Cardiac muscle cell (in vitro differentiated cells and primary cell): ENCODE results near the gene TRAPPC6A. TPM values are rescaled to one million over a fixed set of nuclear protein-coding genes. Genes with fewer than 3 reads are reported as not detected.

Experiments
- DNase-seq, 2 donors: peaks; one replicate each; pipeline versions ENCODE4 v3.0.0 to v3.0.0-alpha.2; 2010 to 2017; ENCODE audit warnings: low read depth in 1 of 2, low spot score in 1 of 2
- H3K27ac ChIP-seq: fragments of 200-600 bp; sonication (generic); 2 replicates; pipeline ENCODE4 v1.5.1; 2016
- H3K27me3 ChIP-seq: fragments of 200-600 bp; sonication (generic); 2 replicates; pipeline ENCODE4 v1.6.0; 2016; ENCODE audit warnings: control low read depth
- H3K36me3 ChIP-seq: fragments of 200-600 bp; sonication (generic); 2 replicates; pipeline ENCODE4 v1.5.1; 2016; ENCODE audit warnings: control low read depth
- H3K4me1 ChIP-seq: fragments of 200-600 bp; sonication (generic); 2 replicates; pipeline ENCODE4 v1.8.1; 2017; ENCODE audit warnings: low read depth, mild to moderate bottlenecking, mixed run types
- H3K4me3 ChIP-seq: fragments of 200-600 bp; sonication (generic); 2 replicates; pipeline ENCODE4 v1.5.1; 2016; ENCODE audit warnings: mild to moderate bottlenecking
- H3K9me3 ChIP-seq: fragments of 200-600 bp; sonication (generic); 2 replicates; pipeline ENCODE4 v1.5.1; 2017; ENCODE audit warnings: low read depth, mild to moderate bottlenecking, control low read depth
- CTCF ChIP-seq: IDR thresholded peaks from 2 replicates; pipeline ENCODE4 v1.5.1; 2012; ENCODE audit warnings: low read depth, mild to moderate bottlenecking, low read length
- polyA plus RNA-seq: library from polyadenylated mRNA; unstranded; fragments of >200 nt; fragmentation: Nextera tagmentation; extraction: Ambion mirVana; gene quantifications from 2 replicates; pipeline ENCODE4 v1.2.1, GENCODE V29; 2016
- total RNA-seq: library from RNA; depleted of rRNA; stranded (reverse); fragments of >200 nt; gene quantifications from 2 replicates; pipeline ENCODE4 v1.2.3, GENCODE V29; 2016

The TRAPPC6A gene
- total and polyA plus RNA-seq, 2 experiments from 2014 or later: 123 to 155 TPM

- H3K27ac ChIP-seq: no peak overlapping the region
- peak; percentile 74 for TF ChIP-seq CTCF
- H3K4me1 ChIP-seq: no peaks in the 10 kb centered on the region
- no peaks in the 10 kb centered on the region for H3K9me3 ChIP-seq
- H3K27me3 ChIP-seq: no peaks in the 10 kb centered on the region
- peak; percentile 56 to 80 for DNase-seq
- H3K4me3 ChIP-seq: no peak overlapping the region
- H3K36me3 ChIP-seq: no peaks in the 10 kb centered on the region
Observed at GRCh38 chr19:45161738-45162607, 16.1 kb downstream of the TRAPPC6A start.

GRCh38 chr19:45160870-45161737 lies 16.9 kb downstream of the TRAPPC6A start, which contains the start of gene NKPD1:
NKPD1 (minus strand) TSS chr19:45160982; CDS start chr19:45160150, 832 bp downstream.
- Histone ChIP-seq H3K36me3 (no peaks in the 10 kb centered on the region), H3K27me3 (no peaks in the 10 kb centered on the region), H3K4me3 (no peak within 1 kb of the TSS), H3K9me3 (no peaks in the 10 kb centered on the region), H3K4me1 (no peaks in the 10 kb centered on the region), H3K27ac (no peak within 1 kb of the TSS)
- TF ChIP-seq CTCF: no peak
- no peak for DNase-seq

- no peak for TF ChIP-seq CTCF
- no peak for DNase-seq
- Histone ChIP-seq H3K36me3 (no peaks in the 10 kb centered on the region), H3K9me3 (no peaks in the 10 kb centered on the region), H3K27me3 (no peaks in the 10 kb centered on the region), H3K4me3 (no peak overlapping the region), H3K4me1 (no peaks in the 10 kb centered on the region), H3K27ac (no peak overlapping the region)
Observed at GRCh38 chr19:45159971-45160324, 18.1 kb downstream of the TRAPPC6A start.

- no peaks in the 10 kb centered on the region for H3K9me3 ChIP-seq
- no peak for DNase-seq
- no peak for TF ChIP-seq CTCF
- no peak overlapping the region for H3K27ac ChIP-seq
- peaks cover 1% of the 10 kb centered on the region for H3K27me3 ChIP-seq
- H3K4me3 ChIP-seq: no peak overlapping the region
- H3K36me3 ChIP-seq: no peaks in the 10 kb centered on the region
- H3K4me1 ChIP-seq: no peaks in the 10 kb centered on the region
Observed at GRCh38 chr19:45159210-45159970, 18.6 kb downstream of the TRAPPC6A start.
